GM21619 (cell line): ENCODE results near the gene RNF114.
"Not testable (repeated sequence)": the region's sequence is repeated elsewhere in the genome, so short reads cannot be mapped to it uniquely, and the experiment has no call there.

Experiments used
- ATAC-seq: cut with Tn5 transposase; IDR thresholded peaks from one replicate; pipeline ENCODE4 v1.9.1; 2021; ENCODE audit not compliant: unreplicated experiment

The RNF114 gene

DNA sequence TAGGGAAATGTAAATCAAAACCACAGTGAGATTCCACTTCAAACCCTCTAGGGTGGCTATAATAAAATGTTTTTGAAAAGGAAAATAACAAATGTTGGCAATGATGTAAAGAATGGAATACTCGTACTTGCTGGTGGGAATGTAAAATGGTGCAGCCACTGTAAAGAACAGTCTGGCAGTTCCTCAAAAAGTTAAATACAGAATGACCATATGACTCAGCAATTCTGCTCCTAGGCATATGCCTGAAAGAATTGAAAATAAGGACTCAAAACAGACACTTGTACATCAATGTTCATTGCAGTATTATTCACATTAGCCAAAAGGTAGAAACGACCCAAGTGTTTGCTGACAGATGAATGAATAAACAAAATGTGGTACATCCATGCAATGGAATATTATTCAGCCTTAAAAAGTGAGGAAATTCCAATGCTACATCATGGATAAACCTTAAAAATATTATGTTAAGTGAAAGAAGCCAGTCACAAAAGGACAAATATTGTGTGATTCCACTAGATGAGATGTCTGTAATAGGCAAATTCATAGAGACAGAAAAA lies 10.2 kb upstream of the RNF114 start:
- no peak for ATAC-seq

DNA sequence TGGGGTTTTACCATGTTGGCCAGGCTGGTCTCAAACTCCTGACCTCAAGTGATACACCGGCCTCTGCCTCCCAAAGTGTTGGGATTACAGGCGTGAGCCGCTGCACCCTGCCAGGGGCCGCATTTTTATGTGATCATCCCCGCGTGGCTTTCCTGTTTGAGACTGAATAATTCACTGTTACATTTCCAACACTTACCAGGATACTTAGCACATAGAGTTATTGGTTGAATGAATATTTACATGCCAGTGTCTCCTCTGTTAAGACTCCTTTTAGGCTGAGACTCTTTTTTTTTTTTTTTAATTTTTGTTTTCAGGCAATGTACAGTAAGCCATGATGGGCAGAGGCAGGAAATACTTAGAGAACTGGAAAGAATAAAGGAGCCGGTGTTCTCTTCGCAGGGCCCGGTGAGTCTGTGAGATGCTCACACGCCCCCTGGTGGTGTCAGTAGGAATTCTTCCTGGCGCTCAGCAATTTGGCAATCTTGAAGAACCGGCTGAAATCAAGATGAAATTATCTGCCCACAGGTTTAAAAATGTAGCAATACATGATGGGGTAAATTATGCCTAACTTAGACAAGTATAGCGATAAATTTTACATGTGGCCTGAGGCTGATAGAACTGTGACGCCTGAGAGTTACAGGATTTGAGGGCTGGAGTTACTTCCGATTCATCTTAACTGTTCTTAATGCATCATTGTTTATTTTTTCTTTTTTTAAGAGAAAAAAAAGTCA lies 7.6 kb upstream of the RNF114 start:
- no peak for ATAC-seq

DNA sequence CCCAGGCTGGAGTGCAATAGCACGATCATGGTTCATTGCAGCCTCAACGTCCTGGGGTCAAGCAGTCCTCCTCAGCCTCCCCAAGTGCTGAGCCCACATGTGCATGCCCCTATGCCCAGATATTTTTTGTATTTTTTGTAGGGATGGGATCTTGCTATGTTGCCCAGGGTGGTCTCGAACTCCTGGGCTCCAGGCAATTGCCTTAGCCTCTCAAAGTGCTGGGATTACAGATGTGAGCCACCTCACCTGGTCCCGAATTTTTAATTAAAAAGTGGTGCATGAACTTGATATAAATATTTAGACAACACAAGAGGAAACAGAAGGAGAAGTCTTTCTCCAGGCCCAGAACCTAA lies 7.1 kb upstream of the RNF114 start:
- no peak for ATAC-seq

DNA sequence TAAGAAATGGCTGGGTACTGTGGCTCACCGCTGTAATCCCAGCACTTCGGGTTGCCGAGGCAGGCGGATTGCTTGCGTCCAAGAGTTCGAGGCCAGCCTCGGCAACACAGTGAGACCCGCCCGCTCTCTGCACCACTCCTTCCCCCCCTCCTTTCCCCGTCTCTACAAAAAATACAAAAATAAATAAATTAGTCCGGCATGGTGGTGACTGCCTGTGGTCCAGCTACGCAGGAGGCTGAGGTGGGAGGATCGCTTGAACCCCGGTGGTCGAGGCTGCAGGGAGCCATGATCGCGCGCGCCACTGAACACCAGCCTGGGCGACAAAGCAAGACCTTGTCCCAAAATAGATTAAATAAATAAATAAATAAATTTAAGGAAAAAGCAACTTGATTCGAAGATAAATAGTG lies 448 bp upstream of the RNF114 start:
- no peak for ATAC-seq

DNA sequence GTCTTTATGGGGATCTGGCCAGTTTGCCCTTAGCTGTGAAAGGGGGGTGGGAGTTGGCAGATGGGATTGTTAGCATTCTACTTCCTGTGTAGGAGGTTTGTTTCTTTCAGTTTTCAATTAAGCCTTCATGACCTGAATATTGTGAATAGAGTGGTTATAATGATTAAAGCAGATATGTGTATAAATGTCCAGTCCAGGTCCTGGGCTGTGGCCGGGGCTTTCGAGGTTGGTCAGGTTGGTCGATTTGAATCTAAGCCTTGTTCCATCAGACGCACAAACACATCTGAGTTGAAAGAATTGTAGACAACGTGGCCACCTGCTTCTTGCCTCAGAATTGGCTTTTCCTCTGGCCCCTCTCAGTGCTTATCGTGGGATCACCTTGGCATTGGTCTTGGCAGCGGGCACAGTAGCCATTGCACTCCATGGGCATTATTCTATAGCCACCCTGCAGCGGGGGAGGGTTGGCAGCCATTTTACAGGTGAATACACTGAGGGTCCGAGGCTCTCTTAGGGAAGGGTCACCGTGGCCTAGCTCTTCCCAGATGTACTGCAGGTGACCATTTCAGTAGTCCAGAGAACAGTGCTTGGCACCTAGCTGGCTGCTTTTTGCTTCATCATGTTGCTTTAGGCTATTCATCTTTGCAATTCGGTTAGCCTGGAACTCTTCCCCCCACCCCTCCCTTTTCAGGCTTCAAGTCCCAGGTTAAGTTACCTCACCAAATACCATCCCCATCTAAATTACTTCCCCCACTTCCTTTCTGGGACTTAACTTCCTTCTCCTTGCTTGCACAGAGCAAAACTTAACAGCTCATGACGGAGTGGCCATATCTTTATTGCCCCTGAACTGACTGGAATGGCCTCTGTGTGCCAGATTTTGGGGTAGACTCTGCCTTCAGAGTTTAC lies 1.1 kb downstream of the RNF114 start:
- ATAC-seq: no peak

DNA sequence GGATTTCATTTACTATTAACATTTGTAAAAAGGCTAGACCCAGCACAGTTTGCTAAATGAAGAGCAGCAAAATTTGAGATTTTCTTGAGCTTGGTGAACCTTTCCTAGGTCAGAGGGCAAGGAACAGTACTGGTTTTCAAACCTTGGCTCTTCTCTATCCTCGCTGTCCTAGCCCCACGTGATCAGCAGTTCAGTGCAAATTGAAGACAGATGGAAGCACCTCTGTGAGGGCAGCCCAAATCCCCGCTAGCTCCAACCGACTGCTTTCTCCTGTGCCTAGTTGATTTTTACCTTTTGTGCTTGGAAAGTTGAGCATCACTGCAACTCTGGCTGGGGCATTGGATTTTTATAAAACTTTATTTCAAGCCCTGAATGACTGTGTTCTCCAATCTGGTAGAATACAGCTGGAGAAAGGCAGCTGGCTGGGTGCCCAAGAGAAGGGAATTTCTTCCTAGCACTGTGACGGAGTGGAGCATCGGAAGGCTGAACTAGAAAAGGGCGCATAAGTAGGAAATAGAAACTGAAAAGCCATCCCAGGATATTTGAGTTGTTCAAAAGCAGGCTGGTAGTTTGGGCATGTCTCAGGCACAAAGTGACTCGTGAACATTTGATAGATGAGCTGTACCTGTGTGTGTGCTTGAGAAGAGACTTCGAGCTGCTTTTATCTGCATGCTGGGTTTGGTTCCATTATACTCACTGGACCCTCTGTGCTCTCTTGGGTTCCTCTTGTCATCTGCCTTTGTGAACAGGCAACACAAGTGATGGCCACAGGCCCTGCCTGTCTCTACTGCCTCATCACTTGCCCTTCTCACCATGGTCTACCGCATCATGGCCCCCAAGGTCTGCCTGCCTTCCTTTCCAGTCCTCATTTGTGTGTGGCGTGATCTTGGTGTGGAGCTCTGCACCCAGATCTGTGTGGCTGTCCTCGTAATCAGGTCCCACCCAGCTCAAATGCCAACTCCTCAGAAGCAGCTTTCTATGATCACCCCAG lies 2.3 kb downstream of the RNF114 start:
- no peak for ATAC-seq

DNA sequence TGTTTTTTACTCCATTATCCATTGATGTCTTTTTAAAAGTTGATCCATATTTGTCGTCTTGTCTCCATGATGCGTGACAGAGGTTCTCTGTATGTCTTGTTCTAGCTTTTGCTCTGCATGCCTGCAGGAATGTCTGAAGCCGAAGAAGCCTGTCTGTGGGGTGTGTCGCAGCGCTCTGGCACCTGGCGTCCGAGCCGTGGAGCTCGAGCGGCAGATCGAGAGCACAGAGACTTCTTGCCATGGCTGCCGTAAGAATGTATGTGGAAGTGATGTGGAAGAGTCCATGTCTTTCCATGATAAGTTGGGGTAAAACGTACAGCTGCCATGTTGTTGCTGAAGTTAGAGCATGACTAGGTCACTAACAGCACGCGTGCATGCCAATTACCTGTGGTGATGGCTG lies 5.3 kb downstream of the RNF114 start:
- no peak for ATAC-seq

DNA sequence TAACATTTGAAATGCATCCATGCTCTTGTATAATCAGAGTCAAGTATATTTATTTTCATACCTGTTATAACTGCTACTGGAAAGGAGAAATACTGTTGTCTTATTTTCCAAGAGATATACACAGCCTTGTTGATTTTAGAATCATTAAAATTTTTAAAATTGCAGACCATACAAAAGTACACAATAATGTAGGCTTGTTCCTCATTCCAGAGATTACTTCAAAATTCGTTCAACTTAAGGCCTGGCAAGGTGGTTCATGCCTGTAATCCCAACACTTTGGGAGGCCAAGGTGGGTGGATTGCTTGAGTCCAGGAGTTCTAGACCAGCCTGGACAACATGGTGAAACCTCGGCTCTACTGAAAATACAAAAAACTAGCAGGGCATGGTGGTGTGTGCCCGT lies 6.1 kb downstream of the RNF114 start:
- ATAC-seq: no peak

DNA sequence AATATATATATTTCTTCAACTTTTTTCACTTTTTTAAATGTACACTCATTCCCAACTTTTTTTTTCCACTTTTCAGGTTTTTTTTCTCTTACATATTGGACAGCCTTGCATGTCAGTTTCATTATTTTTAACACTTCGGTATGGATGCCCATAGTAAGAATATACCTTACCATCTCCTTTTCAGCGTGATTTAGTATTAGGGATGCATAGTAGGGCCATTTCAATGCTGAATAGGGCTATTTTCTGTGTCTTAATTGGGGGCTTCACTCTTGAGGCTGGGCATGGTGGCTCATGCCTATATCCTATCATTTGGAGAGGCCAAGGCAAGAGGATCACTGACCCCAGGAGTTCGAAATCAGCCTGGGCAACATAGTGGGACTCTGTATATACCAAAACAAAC lies 6.7 kb downstream of the RNF114 start:
- no peak for ATAC-seq

DNA sequence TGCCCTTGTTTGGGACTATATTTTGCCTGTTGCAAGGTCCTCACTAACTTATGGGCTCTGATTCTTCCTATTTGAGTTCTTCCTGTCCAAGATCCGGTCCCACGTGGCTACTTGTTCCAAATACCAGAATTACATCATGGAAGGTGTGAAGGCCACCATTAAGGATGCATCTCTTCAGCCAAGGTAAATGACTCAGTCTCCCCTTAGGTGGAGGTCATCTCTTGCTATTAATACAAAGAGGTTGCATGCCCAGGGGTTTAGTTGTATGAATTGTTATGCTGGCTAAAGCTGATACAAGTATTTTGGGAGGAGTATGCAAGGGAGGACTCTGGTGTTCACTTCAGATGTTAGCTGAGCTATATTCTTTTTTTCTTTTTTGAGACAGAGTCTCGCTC lies 9.1 kb downstream of the RNF114 start:
- no peak for ATAC-seq

DNA sequence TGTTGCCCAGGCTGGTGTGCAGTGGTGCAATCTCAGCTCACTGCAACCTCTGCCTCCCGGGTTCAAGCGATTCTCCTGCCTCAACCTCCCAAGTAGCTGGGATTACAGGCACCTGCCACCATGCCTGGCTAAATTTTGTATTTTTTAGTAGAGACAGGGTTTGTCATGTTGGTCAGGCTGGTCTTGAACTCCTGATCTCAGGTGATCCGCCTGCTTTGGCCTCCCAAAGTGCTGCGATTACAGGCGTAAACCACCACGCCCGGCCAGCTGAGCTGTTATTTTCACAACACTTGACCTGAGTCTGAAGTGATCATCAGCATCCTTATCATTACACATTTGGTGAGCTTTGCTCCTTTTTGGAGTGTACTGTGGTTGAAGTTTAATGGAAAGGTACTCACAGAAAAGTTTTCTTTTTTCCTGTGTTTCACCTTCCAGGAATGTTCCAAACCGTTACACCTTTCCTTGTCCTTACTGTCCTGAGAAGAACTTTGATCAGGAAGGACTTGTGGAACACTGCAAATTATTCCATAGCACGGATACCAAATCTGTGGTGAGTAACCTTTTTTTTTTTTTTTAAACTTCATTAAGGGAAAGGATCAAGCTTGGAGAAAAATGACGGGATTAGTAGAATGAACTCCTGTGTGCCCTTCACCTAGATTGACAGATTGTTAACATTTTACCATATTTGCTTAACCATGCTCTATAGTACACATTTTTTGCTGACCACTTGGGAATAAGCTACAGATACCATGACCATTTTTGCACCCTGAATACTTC lies 9.7 kb downstream of the RNF114 start:
- no peak for ATAC-seq

DNA sequence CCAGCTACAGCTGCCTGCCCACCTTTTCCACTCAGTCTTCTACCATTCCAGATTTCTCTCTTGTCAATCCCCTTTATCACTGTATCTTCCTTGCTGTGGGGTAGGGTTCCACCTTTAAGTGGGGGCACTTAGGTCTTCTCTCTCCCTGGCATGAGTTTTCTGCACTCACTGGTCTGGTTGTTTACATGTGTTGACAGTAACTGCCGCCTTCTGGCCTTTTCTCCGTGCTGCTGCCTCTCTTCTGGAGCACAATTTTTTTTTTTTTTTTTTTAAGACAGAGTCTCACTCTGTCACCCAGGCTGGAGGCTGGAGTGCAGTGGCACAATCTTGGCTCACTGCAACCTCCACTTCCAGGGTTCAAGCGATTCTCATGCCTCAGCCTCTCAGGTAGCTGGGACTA lies 12.0 kb downstream of the RNF114 start:
- no peak for ATAC-seq

DNA sequence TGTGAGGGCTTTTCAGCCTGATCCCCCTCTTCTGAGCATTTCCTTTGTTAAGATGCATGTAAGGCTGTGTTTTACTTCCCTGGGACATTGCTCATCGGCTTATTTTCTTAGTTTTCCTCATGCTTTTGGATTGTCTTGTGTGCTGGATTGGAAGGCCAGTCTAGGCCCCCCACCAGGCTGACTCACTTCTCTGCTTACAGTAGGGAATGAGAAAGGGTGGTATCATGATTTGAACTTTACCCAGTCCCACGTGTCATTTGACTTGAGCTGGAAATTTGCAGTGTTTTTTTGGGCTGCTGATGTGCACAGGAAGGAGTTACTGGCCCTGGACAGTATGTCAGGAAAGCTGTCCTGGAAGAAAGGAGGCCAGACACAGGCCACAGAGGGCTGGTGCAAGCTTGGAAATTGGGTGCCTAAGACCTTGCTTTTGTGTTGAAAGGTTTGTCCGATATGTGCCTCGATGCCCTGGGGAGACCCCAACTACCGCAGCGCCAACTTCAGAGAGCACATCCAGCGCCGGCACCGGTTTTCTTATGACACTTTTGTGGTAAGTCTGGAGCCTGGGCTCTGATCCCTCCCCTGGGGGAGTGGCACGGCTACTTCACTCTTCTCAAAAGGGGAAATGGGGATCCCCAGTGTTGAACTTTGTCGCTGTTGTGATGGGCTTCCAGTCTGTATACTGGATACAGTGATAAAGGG lies 12.8 kb downstream of the RNF114 start:
- ATAC-seq: no peak

DNA sequence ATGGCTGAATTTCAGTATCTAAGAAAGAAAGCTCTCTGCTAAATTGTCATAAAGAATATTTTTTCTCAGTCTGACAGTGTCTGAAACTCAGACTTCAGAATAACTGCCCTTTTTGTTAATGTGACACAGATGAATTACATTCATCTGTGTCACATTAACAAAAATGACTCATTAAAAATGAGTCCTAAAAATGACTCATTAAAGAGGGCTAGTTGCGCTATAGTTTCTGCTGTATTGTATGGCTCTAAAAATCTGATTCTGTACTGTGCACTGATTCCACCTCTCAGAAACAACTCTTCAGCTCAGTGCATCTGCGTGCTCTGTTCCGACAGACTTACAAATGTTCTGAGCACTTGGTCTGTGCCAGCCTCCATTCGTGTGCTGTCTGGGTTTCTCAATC lies 15.0 kb downstream of the RNF114 start:
- ATAC-seq: no peak

DNA sequence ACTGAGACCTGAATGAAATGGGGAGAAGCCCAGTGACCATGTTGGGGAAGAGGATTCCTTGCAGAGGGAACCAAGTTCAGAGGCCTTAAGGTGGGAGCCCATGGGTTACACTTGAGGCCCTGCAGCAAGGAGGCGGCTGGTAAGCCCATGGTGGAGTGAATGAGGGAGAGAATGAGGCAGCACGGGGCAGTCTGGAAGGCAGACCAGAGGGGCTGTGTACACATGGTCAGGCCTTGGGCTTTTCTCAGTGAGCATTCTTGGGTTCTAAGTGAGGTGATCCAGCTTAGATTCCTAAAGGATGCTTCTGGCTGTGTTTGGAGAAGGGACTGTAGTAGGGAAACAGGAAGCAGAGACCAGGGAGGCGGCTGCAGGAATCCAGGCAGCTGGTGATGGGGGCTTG lies 19.0 kb downstream of the RNF114 start:
- no peak for ATAC-seq

DNA sequence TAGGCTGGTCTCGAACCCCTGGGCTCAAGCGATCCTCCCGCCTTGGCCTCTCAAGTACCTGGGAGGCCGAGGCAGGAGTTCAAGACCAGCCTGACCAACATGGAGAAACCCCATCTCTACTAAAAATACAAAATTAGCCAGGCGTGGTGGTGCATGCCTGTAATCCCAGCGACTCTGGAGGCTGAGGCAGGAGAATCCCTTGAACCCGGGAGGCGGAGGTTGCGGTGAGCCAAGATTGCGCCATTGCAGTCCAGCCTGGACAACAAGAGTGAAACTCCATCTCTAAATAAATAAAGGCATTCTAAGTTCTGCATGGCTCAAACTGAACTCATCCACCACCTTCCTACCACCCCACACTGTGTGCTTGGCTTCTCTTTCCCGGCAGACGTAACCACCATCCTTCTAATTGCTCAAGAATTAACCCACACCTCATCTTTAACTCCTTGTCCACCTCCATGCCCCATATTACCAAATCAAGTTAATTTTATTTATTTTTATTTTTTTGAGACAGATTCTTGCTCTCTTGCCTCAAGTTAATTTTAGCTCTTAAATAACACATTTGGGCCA lies 19.7 kb downstream of the RNF114 start:
- not testable (repeated sequence) for ATAC-seq

DNA sequence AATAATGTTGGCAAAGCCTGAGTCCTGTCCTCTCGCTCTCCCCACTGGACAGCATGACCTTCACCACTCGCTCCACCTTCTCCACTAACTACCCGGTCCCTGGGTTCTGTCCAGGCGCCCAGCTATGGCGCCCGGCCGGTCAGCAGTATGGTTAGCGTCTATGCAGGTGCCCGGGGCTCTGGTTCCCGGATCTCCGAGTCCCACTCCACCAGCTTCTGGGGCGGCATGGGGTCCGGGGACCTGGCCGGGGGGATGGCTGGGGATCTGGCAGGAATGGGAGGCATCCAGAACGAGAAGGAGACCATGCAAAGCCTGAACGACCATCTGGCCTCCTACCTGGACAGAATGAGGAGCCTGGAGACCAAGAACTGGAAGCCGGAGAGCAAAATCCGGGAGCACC lies 20.5 kb downstream of the RNF114 start:
- ATAC-seq: no peak

DNA sequence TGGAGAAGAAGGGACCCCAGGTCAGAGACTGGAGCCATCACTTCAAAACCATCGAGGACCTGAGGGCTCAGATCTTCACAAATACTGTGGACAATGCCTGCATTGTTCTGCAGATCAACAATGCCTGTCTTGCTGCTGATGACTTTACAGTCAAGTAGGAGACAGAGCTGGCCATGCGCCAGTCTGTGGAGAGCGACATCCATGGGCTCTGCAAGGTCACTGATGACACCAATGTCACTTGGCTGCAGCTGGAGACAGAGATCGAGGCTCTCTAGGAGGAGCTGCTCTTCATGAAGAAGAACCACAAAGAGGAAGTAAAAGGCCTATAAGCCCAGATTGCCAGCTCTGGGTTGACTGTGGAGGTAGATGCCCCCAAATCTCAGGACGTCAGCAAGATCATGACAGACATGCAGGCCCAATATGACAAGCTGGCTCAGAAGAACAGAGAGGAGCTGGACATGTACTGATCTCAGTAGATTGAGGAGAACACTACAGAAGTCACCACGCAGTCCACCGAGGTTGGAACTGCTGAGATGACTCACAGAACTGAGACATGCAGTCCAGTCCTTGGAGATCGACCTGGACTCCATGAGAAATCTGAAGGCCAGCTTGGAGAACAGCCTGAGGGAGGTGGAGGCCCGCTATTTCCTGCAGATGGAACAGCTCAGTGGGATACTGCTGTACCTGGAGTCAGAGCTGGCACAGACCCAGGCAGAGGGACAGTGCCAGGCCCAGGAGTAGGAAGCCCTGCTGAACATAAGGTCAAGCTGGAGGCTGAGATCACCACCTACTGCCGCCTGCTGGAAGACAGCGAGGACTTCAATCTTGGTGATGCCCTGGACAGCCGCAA lies 21.1 kb downstream of the RNF114 start:
- ATAC-seq: not testable (repeated sequence)
